Tibial nerve (tissue), 4 donors: ENCODE measurements around the gene TCEA2. TPM values are rescaled to one million over a fixed set of nuclear protein-coding genes. Genes with fewer than 3 reads are reported as not detected.

Source experiments
- DNase-seq, 2 donors: peaks; one replicate each; pipeline ENCODE4 v3.0.0-alpha.2; 2019; ENCODE audit warnings: low spot score in 2 of 2
- H3K27ac ChIP-seq, 4 donors: fragments of 200-600 bp; sonication (generic) in 3 of 4; one replicate each; pipeline ENCODE4 v1.5.1; 2017 to 2019; ENCODE audit warnings: mild to moderate bottlenecking in 1 of 4
- H3K27me3 ChIP-seq, 2 donors: fragments of 200-600 bp; sonication (generic) in 1 of 2; one replicate each; pipeline versions ENCODE4 v1.5.1 to v1.6.0; 2017 to 2019
- H3K36me3 ChIP-seq, 3 donors: fragments of 200-600 bp; sonication (generic); one replicate each; pipeline ENCODE4 v1.5.1; 2018 to 2019
- H3K4me1 ChIP-seq, 4 donors: fragments of 200-600 bp; sonication (generic) in 3 of 4; one replicate each; pipeline ENCODE4 v1.5.1; 2017 to 2019
- H3K4me3 ChIP-seq, 4 donors: fragments of 200-600 bp; sonication (generic) in 3 of 4; one replicate each; pipeline ENCODE4 v1.5.1; 2017 to 2019; ENCODE audit warnings: mild to moderate bottlenecking in 1 of 4, moderate library complexity in 1 of 4
- H3K9me3 ChIP-seq, 4 donors: fragments of 200-600 bp; sonication (generic) in 3 of 4; one replicate each; pipeline ENCODE4 v1.5.1; 2017 to 2019
- EP300 ChIP-seq, 2 donors: sonication (generic); formaldehyde crosslinking; IDR thresholded peaks; one replicate each; pipeline ENCODE4 v1.6.1; 2017; ENCODE audit warnings: antibody characterized with exemption in 2 of 2, mild to moderate bottlenecking in 1 of 2
- POLR2A ChIP-seq, 2 donors: fragments of 450-650 bp; IDR thresholded peaks; one replicate each; pipeline ENCODE4 v1.6.1; 2017; ENCODE audit warnings: antibody characterized with exemption in 2 of 2, mild to moderate bottlenecking in 2 of 2, moderate library complexity in 2 of 2
- WGBS, 2 donors: methylation state at CpG; one replicate each; pipeline ENCODE4 v1.1.5; 2018; 5-methylcytosine and 5-hydroxymethylcytosine counted together
- total RNA-seq, 4 donors: library from RNA; depleted of rRNA; stranded (reverse); fragments of >200 nt; gene quantifications; one replicate each; pipeline ENCODE4 v1.1.0, GENCODE V29; 2016
- TF ChIP-seq, protein P1 (sequence below), 5 experiments: fragments of 200-600 bp in 3 of 5; fragments of 450-650 bp in 2 of 5; sonication (generic) in 3 of 5; IDR thresholded peaks; one replicate each; pipeline ENCODE4 v1.5.1; 2016 to 2019; ENCODE audit warnings: antibody characterized with exemption in 5 of 5, mild to moderate bottlenecking in 3 of 5, moderate library complexity in 2 of 5

TCEA2 gene
- total RNA-seq, 4 donors from 2014 or later, result 45.6 to 62.9 (median 59.2) TPM

DNA sequence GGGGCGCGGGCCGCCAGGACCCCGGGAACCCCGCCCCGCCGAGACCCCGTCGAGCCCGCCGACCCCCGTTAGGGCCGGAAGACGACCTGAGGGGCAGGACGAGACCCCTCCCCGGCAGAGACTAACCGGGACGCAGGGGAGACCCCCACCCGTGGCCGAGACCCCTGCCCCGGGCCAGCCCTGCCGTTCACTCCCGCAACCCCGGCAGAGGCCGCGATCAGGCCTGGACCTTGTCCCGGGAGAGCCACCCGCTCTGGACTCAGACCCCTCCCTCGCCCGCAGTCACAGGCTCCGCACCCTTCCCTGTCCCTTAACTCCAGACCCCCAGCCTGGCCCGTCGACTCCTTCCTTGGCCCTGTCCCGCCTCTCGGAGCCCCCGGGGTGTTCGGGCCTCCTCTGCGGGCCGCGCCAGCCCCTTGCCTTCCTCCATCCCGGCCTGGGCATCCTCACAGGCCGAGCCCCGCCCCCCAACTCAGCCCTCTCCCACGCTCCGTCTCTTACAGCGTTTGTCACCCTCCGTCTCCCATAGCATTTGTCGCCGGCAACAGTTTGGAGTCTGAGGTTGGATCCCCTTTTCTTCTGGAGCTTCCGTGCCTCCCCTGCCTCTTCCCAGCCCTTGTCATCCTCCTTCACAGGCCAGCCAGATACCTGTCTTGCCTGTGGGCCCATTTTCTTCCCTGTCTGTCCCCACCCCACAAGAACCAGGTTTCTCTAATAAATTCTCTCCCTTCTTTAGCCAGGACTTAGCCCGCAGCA, 569 bp downstream of the TCEA2 start:
- peaks cover 0 to 16% (median 0%) of the 10 kb centered on the region in 3 donors for H3K36me3 ChIP-seq
- 2% methylated on average over 26 to 38 of the region's 51 CpGs for WGBS, 2 donors
- no peak for TF ChIP-seq POLR2A (IDR thresholded peaks at IDR 0.05)
- no peak for TF ChIP-seq EP300 (IDR thresholded peaks at IDR 0.05)
- TF ChIP-seq, protein P1, sequence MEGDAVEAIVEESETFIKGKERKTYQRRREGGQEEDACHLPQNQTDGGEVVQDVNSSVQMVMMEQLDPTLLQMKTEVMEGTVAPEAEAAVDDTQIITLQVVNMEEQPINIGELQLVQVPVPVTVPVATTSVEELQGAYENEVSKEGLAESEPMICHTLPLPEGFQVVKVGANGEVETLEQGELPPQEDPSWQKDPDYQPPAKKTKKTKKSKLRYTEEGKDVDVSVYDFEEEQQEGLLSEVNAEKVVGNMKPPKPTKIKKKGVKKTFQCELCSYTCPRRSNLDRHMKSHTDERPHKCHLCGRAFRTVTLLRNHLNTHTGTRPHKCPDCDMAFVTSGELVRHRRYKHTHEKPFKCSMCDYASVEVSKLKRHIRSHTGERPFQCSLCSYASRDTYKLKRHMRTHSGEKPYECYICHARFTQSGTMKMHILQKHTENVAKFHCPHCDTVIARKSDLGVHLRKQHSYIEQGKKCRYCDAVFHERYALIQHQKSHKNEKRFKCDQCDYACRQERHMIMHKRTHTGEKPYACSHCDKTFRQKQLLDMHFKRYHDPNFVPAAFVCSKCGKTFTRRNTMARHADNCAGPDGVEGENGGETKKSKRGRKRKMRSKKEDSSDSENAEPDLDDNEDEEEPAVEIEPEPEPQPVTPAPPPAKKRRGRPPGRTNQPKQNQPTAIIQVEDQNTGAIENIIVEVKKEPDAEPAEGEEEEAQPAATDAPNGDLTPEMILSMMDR (IDR thresholded peaks at IDR 0.05), result no peak
- no peak for DNase-seq
- peak overlapping the region; percentile 78 to 92 (median 82) for H3K27ac ChIP-seq
- H3K27me3 ChIP-seq, result no peaks in the 10 kb centered on the region
- H3K9me3 ChIP-seq, result no peaks in the 10 kb centered on the region
- H3K4me1 ChIP-seq, result peaks cover 0 to 40% (median 20%) of the 10 kb centered on the region in 4 donors
- H3K4me3 ChIP-seq, result peak overlapping the region; percentile 64 to 97 (median 80)

DNA sequence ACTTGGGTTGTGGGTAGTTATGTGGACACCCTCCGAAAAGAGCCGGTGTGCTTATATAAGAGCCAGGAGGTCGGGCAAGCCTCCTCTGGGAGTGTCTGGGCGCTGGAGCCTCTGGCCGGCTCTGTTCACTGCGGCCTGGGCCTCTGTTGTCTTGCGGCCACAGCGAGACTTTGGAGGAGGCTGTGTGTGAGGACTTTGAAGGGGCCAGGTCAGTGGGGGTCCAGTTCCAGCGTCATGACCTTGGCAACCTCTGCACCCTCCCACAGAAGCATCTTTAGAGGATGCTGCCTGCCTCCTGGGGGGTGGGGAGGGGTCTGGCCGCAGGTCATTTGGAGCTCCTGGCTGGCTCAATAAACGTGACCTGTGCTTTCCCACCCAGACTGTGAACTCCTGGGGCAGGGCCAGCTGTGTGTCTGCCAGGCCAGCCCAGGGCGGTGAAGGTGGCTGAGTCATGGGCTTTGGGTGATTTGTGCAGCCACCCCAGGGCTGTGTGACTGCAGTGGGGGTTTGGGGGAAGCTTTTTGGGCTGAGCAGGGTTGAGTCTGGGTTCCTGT, 1.2 kb downstream of the TCEA2 start:
- peak overlapping the region; percentile 64 to 97 (median 80) for H3K4me3 ChIP-seq
- no peaks in the 10 kb centered on the region for H3K9me3 ChIP-seq
- no peaks in the 10 kb centered on the region for H3K27me3 ChIP-seq
- TF ChIP-seq EP300 (IDR thresholded peaks at IDR 0.05), result no peak
- TF ChIP-seq, protein P1 (IDR thresholded peaks at IDR 0.05), result no peak
- no peak for TF ChIP-seq POLR2A (IDR thresholded peaks at IDR 0.05)
- peaks cover 0 to 23% (median 0%) of the 10 kb centered on the region in 3 donors for H3K36me3 ChIP-seq
- WGBS, 2 donors, result 12 to 20% methylated on average over 10 of the region's 12 CpGs
- no peak for DNase-seq
- H3K4me1 ChIP-seq, result peaks cover 0 to 40% (median 20%) of the 10 kb centered on the region in 4 donors
- H3K27ac ChIP-seq, result peak overlapping the region; percentile 78 to 92 (median 82)

DNA sequence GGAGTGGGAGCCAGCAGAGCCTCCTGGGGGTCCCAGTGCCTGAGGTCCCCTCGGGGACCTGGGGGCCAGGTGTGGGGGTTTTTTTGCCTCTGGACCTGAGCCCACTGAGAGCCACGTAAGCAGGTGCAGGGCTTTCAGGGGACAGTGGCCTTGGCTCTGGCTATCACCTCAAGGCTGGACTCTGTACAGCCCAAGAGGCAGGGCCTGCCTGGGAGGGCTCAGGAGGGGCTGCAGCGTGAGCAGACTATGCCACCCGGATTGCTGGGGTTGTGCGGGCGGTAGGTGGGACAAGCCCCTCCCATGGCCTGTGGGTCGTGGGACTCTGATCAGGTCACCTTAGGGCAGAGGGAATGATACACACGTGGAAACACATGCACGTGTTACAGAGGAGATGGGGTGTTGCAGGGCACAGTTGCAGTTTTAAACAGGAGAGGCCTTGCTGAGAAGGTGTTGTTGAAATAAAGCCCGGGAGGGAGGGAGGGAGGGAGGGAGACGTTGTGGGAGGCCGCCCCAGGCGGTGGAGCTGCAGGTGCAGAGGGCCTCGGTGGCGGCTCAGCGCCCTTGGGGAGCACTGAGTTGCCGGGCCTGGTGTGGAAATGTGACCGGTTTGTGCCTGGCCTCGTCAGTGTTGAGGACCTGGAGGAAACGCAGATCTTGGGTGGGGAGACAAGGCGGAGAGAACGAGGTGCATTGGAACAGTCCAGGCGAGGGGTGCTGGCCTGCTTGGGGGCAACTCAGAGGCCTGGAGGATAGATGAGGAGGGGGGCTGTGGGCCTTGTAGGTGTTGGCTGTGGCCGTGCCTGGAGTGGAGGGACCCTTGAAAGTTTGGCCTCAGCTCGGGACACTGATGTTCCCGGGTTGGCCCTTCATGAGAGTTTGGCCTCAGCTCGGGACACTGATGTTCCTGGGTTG, 2.3 kb downstream of the TCEA2 start:
- 52 to 56% methylated on average over 26 of the region's 27 CpGs for WGBS, 2 donors
- no peaks in the 10 kb centered on the region for H3K9me3 ChIP-seq
- no peak for DNase-seq

DNA sequence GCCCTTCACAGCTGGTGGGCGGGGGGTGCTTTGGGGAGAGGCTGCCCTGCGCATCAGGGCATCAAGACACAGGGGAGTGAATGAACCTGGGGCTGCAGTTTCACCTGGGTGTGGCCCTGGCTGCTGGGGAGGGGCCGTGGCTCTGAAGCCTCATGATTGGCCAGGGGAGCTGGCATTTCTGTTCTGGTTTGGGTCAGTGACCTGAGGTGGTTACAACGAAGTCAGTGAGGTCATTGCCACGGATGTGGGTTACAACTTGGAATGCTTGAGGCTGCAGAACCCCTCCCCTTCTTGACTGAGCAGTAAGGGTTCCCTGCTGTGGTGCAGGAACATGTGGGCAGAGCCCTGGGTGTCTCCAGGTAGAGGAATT, 3.0 kb downstream of the TCEA2 start:
- H3K4me1 ChIP-seq, result peaks cover 0 to 40% (median 20%) of the 10 kb centered on the region in 4 donors
- WGBS, 2 donors, result 45 to 49% methylated on average over 5 of the region's 5 CpGs
- no peak overlapping the region for H3K27ac ChIP-seq
- DNase-seq, result no peak
- no peaks in the 10 kb centered on the region for H3K9me3 ChIP-seq
- H3K36me3 ChIP-seq, result peaks cover 0 to 39% (median 0%) of the 10 kb centered on the region in 3 donors
- TF ChIP-seq POLR2A (IDR thresholded peaks at IDR 0.05) (no peak), EP300 (IDR thresholded peaks at IDR 0.05) (no peak)
- TF ChIP-seq, protein P1 (IDR thresholded peaks at IDR 0.05), result no peak
- no peaks in the 10 kb centered on the region for H3K27me3 ChIP-seq
- H3K4me3 ChIP-seq, result no peak overlapping the region

More for the DNA sequence above, 2.3 kb downstream of the TCEA2 start:
- Histone ChIP-seq H3K4me1 (peaks cover 0 to 40% (median 20%) of the 10 kb centered on the region in 4 donors), H3K36me3 (peaks cover 0 to 33% (median 0%) of the 10 kb centered on the region in 3 donors), H3K4me3 (no peak overlapping the region), H3K27me3 (no peaks in the 10 kb centered on the region), H3K27ac (no peak overlapping the region)
- TF ChIP-seq, protein P1 (IDR thresholded peaks at IDR 0.05), result no peak
- no peak for TF ChIP-seq POLR2A (IDR thresholded peaks at IDR 0.05)
- TF ChIP-seq EP300 (IDR thresholded peaks at IDR 0.05), result no peak
